Skin of body (tissue), 2 donors: ENCODE data around the gene PPDPF. TPM values are rescaled to one million over a fixed set of nuclear protein-coding genes. Genes with fewer than 3 reads are reported as not detected.
A peak's percentile ranks its signal among the peaks of the same experiment; 100 is the strongest.

Source experiments
- DNase-seq: peaks from one replicate; lab custom pipeline; 2025; lab: John Stamatoyannopoulos, UW
- total RNA-seq: library from RNA; depleted of rRNA; stranded (reverse); fragments of >200 nt; gene quantifications from one replicate; pipeline ENCODE4 v1.2.3, GENCODE V29; 2014

Gene PPDPF
- total RNA-seq, 1 donor from 2014 or later: 30.8 TPM

DNA sequence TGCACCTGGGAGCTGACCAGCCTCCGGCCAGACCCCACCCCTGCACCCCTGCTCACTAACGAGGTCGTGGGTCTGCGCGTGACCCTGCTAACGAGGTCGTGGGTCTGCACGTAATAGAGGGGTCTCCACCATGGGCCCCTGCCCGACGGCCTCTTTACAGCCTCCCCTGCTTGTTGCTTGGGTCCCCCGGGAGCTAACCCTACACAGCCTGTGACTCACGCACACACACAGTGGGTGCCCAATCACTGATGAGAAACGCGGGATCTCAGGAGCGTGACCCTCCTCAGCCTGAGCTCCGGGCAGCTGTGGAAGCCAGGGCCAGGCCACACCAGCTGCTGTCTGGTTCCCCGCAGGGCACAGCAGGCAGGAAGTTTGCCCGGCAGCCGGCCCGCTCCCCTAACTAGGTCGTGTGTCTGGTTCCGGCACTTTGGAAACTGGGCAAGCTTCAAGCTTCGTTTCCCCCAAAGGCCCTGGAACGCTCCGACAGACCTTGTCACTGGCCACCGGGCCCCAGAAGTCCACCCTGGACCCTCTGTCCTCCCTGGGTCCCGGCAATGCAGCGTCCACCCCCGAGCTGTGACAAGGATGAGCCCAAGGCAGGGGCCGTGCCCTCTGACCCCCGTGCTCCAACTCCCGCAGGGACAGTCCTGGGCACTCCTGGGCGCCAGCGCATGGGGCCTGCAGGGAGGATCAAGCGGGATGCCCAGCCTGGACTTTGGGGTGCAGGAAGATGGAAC, 15.8 kb downstream of the PPDPF start:
- DNase-seq: no peak

DNA sequence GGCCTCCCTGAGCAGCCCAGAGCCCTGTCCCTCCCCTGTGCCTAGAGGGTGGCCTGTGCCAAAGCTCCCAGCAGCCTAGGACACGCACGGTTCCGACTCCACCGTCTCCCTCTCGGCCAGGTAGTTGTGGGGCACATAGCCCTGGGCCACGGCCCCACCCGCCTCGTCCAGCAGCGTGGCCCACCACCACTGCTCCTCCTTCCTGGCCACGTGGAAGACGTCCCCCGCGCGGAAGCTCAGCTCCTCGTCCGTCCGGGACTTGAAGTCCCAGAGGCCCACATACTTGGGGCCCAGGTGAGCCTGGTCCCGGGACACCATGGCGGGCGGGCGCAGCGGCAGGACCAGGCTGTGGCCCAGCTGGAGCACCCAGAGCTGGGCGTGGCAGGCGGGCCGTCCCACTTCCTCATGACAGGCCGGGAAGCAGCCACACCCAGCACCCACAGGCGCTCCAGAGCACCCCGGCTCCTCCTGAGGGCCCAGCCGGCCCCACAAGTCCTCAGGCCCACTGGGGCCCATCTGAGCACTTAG, 16.5 kb downstream of the PPDPF start, which contains the start of gene PTK6:
PTK6 (minus strand) TSS at position 380 of the 528 bp plus-strand sequence; CDS start at position 318, 62 bp downstream.
- DNase-seq: no peak

DNA sequence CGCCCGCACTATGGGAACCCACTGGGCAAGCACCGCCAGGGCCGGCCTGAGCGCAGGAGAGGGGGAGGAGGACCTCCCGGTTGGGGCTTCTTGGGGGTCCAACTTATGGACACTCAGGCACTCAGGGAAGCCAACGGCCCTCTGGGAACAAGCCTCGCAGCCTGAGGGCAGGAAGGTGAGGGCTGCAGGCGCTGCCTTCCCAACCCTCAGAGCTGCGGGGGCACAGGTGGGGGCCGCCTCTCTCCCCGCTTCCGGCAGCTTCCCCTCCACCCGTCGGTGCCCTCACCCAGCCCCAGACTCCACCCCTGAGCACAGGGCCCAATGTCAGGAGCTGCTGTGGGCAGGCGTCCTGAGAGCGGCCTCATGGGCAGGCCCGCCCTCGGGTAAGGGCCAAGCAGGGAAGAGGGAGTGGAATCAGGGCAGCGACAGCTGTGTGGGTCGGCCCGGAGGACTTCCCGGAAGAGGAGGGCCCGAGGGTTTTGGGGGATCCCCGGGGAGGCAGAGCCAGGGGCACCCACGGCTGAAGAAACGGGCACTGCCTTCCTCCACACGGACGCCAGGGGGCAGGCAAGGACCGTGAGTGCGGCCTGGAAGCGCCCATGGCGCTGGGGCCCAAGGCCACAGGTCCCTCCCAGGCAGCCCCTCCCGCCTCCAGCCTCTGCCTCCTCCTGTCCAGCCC, 17.1 kb downstream of the PPDPF start:
- peak; percentile 34 for DNase-seq

DNA sequence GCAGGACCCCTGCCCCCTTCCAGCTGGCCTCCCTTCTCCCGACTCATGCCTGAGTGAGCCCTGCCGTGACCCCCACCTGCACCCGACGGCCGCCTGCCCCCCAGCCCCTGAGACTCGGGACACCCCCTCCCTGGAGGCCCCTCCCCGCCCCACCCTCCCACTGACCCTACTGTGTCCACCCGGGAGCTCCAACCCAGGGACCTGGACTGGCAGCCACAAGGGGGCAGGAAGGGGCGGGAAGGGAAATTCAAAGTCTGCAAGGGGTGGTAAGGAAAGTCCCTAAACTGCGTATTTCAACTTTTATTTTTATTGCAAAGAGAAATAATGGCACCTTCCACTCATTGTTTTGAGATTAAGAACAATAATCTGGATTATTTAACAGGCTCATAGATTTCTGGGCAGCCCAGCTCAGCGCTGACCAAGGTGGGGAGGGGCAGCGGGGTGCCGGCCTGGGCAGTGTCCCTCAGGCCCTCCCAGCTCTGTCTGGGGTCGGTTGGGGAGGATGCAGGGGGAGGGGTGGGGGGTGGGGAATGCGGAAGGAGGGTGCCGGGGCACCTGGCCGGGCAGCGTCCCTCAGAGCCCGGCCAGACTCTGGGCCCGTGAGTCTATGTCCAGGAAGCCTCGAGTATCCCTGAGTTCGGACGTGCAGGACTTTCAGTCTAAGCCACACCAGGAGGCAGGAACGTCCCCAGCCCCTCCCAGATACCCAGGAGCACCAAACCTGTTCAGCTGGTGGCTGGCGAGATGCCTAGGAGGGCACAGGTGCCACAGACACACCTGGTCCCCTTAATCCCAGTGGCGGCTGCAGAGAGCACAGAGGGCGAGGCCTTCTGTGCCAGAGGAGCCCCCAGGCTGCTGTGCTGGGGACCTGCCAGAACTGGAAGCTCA, 17.9 kb downstream of the PPDPF start:
- no peak for DNase-seq

DNA sequence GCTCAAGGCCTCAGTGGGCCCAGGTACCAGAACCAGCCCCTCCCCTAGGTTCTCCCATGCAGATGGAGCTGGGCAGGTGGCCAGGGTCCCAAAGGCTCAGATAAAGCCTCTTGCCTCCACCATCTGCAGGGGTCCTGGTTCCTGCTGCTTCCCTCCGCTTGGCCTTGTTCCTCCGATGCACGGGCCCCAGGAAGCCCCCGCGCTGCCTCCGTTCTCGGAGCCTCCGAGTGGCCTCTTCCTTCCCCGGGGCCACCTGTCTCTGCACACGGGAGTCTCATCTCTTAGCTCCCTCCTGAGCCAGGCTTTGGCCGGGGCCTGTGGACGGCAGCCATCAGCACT, 18.5 kb downstream of the PPDPF start:
- DNase-seq: no peak

DNA sequence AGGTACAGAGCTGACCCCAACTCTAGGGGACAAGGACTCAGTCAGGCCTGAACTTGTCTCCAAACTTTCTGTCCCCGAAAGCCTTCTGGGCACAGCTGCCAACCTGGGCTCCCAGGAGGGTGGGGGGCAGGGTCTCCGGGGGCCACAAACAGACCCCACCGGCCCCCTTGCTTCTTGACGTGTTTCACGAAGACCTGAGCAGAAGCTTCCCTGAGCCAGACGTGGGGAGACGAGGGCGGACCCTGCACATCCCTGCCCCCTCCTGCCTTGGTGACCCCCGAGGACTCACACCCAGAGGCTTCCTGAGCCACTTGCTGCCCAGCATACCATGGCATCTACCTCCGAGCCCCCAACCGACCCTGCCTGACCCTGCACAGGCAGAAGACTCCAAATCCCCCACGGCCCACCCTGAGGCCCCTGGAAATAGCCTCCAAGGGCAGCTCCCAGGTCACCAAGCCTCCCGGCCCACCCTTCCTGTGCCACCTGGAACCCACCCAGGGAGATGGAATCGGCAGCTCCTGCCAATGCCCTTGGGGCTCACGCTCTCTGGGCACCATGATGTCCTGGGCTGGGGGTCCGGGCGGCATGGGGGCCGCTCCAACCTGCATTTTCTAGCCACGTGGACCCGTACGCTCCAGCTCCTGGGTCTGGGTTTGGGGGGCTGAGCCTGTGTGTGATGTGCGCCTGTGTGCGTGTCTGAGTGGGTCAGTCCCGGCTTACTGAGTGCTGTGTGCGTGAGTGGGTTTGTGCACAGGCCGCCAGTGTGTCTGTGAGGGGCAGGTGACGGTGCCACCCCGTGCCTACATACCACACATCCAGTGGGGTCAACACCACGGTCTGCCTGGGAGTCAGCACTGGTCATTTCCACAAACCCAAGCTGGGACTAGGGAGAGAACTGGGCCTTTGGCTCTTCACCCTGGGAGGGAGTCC, 19.1 kb downstream of the PPDPF start:
- no peak for DNase-seq

GRCh38 chr20:63540417-63541186, 20.0 kb downstream of the PPDPF start:
- no peak for DNase-seq

DNA sequence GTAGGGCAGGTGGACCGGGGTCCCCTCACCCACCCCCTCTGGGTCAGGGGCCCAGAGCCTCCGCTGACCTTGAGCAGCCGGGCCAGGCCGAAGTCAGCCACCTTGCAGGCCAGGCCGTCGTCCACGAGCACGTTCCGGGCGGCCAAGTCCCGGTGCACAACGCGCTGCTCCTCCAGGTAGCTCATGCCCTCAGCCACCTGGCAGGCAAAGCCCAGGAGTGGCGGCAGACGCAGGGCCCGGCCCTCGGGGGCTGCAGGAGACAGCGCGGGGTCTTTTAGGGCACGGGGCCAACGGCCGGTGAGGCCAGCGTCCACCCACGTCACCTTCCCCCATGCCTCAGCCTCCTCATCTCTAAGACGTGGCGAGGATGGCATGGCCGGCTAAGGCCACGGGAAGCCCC, 20.8 kb downstream of the PPDPF start:
- DNase-seq: no peak

- no peak for DNase-seq
Observed at GRCh38 chr20:63542031-63542559, 21.5 kb downstream of the PPDPF start.

GRCh38 chr20:63542696-63543095, 22.1 kb downstream of the PPDPF start:
- DNase-seq: no peak

DNA sequence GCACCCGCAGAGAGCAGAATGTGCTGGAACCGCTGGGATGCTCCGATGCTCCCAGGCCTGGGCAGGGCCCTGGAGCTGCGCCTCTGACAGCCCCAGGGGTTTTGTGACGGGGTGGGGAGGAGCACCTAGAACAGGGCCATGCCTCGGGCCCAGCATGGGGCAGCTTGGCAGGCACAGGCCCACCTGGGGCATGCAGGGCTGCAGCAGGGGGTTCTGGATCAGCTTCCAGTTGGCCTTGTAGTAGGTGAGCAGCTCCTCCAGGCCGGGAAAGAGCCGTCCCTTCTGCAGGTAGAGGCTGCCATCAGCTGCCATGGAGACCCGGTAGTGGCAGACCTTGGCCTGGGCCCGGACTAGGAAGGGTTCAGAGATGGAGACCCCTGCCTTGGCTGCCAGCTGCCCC, 22.6 kb downstream of the PPDPF start:
- DNase-seq: no peak

GRCh38 chr20:63543733-63544132, 23.2 kb downstream of the PPDPF start:
- DNase-seq: no peak

GRCh38 chr20:63544241-63544957, 23.8 kb downstream of the PPDPF start:
- no peak for DNase-seq

DNA sequence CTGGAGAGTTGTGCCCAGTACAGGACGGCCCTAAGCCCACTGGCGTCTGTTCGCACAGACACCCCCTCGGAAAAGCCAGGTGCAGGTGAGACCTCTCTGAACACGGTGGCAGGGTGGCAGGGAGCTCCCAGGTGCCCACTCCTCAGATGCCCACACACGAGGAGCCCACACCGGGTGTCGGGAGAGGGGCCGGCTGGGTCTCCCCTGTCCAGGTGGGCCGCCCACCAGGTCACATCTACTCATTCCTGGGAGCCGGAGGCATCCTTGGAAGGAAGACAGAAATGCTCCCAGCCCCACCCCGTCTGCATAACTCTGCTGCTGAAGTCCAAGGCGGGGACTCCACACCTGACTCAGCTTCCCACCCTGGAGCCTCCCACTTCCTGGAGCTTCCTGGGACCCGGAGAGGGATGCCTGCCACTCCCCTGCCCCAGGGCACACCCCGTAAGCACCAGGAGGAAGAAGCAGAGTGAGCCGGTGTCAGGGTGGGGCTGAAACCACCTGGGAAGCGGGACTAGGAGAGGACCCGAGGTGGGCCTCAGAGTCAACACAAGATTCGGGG, 24.5 kb downstream of the PPDPF start:
- no peak for DNase-seq

- DNase-seq: no peak
Observed at GRCh38 chr20:63545814-63546213, 25.2 kb downstream of the PPDPF start.

DNA sequence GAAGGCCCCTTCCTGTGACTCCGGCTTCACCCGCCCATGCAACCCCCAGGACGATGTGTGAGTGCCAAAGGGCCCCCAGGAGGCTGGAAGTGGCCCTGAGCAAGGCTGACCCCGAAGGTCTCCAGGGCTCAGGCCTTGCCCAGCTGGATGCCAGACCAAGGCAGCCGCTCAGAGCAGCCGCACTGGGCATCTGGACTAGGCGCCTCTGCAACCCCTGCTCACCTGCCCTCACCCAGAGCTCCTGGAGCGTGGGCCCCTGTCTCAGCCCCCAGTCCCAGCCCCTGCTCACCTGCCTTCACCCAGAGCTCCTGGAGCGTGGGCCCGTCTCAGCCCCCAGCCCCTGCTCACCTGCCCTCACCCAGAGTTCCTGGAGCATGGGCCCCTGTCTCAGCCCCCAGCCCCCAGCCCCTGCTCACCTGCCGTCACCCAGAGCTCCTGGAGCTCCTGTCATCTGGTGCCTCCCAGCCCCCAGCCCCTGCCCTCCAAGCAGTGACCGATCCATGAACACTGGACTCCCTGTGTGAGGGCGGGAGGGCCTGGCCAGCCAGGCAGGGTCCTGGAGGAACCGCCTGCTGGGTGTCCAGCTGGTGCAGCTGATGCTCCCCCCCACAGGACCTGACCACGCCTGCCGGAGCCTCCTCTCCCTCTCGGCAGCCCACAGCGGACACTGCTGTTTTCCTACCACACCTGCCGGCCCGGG, 25.8 kb downstream of the PPDPF start:
- DNase-seq: no peak

GRCh38 chr20:63546956-63547724, 26.6 kb downstream of the PPDPF start:
- DNase-seq: no peak
